Stimulated activated CD8-positive, alpha-beta memory T cell treated with anti-CD3 and anti-CD28 coated beads, Interleukin-7, amount 100 ng/mL, for 4 hours (primary cell): ENCODE measurements around the gene ALPI.
"Not testable (repeated sequence)": the region's sequence is repeated elsewhere in the genome, so short reads cannot be mapped to it uniquely, and the experiment has no call there.

Experiments
- DNase-seq, 2 donors: peaks; one replicate each; pipeline ENCODE4 v3.0.0-alpha.2; 2020; ENCODE audit warnings: low read depth in 2 of 2

ALPI gene

DNA sequence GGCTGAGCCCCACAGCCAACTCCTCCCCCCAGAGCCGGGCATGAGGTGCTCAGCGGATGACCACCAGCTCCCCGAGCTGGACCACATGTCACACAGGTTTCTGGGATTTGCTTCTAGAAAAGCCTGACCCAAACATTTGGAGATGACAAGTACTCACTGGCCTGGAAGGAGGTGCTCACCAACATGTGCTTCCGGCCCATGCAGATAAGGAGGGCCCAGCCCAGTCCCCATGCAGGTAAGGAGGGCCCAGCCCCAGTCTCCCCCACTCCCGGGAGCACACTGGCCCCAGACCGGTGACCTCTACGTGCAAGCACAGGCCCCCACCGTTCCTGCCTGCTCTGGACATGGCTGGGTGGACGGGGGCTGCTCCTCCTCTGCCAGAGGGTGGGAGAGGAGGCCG, 14.0 kb upstream of the ALPI start:
- not testable (repeated sequence) for DNase-seq

DNA sequence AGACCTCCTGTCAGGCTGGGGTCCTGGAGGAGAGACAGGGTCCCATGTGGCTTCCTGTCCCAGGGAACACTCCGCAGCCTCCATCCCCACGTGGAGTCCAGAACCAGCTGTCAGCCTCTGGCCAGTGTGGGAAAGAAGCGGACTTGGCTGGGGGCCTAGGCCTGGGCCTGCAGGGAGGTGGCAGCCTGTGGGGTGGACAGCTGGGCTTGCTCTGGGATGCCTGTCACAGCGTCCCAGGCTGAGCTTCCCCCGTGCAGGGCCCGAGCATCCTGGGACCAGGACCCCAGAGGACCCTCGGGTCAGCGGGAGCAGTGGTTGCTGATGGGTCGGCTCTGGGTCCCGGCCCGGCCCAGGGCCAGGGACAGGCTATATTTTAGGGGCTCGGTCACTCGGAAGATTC, 13.5 kb upstream of the ALPI start:
- not testable (repeated sequence) for DNase-seq

DNA sequence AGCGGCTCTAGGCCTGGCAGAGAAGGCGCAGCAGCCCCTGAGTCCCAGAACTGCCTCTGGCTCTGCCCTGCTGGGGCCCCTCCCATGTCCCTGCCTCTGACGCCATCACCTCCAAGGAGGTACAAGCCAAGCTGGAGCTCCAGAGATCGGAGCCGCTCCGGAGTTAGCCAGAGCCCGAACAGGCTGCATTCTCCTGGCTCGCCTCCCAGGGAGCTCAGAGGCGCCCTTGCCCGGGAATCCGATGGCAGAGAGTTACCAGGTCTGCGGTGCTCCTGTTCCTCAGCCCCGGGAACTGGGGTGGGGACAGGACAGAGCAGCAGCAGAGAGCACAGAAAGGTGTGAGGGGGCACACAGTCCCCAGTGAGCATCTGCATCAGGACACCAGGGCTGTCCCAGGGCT, 12.9 kb upstream of the ALPI start:
- not testable (repeated sequence) for DNase-seq

DNA sequence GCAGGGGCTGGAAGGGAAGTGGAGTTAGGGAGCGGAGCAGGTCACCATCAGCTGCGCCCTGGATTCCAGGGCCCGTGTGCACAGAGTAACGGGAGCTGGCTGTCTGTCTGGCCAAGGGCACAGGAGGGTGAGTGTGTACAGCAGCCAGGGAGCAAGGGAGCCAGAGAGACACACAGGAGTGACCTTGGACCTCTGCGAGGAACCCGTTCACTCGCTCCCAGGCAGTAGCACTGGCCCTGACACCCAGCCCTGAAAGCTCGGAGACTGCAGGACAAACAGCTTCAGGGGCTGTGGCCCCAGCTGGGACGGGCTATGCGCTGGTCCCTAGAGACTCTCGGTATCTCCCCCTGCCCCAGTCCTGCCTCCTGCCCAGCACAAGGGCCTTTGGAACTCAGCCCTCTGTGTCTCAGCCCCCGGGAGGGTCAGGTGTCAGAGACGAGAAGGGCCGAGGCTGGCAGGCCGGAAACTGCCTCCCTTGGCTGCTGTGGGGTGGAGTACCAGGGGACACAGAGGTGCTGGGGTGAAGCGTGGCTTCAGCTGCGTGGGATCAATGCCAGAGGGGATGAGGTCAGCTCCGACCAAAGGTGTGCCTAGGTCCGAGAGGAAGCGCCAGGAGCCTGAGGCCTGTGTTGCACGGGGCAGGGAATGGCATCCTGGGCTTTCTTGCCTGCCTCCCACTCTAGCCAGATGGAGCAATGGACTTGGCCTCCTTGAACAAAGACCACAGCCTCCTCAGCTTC, 12.1 kb upstream of the ALPI start:
- DNase-seq = not testable (repeated sequence)

DNA sequence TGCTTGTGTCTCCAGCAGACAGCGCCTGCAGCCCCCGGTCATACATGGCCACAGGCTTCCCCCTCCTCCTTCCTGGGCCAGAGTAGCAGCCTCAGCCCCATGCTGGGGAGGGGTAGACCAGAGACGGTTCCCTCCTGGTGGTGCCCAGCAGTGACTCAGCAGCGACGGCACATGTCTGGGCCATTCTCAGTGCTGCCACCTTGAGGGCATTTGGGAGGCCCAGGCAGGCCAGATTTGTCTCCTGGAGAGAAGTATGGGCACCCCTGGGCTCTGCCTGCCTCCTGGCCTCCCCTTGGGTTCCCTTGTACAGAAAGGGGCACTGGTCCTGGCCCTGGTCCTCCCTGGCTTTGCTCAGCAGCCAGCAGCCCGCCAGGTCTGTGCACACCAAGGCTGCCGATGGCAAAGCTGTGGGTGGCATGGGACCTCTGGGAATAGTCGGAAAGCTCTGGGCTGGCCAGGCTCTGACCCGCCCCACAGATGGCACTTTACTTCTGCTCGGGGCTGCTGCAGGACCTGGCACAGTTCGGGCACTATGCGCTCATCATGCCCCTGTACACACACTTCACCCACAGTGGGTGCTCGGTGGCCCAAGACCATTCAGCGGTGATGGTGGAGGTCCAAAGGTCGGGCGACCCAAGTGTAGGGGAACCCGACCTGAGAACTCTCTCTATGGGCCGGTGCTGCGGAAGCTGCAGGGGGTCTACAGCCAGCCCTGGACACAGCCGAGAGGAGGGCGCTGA, 11.4 kb upstream of the ALPI start:
- peak; percentile 14 to 40 for DNase-seq

DNA sequence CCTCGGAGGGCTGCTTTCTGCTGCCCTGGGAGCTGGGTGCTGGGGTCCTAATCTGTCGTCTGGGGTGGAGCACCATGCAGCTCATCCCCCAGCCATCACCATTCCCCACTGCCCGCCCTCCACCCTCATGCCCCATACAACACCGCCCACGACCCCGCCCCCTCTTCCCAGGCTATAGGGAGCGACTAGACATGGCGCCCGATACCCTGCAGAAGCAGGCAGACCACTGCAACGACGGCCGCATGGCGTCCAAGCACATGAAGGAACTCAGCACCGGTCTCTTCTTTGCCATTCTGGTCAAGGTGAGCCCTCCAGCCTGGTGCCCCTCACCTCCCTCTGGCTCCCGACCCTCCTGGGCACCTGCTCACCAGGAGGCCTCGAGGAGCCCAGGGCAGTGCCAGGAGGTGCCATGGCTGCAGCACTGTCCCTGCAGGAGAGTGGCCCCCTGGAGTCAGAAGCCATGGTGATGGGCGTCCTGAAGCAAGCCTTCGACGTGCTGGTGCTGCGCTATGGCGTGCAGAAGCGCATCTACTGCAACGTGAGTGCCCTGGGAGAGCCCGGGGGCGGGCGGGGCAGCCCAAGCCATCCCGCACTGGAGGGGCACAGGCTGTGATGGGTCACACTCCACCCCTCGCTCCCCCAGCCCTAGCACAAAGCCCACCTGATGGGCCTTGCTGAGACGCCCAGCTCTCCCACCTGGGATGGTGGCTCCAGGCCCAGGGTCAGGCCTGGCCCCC, 10.6 kb upstream of the ALPI start:
- not testable (repeated sequence) for DNase-seq

DNA sequence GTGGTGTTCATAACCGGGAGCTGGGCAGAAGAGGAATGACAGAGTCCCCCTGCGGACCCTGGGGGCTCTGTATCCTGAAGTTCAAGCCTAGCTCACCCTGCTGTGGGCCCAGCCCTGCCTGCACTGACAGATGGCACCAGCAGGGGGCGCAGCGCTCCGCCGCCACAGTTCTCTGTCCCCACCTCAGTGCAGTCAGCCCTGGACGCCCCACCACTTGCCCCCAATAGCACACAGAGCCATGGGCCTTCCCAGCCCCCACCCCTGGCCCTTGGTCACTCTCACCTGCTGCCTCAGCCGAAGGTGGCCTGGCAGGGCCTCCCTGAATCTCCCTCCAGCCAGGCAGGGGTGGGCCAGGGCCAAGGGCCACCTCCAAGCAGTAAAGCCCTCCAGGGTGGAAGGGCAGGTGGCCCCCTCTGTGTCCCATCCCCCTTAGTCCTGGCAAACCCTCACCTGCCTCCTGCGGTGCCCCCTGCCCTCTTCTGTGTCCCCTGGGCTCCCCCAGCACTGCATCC, 9.6 kb upstream of the ALPI start:
- DNase-seq = not testable (repeated sequence)

DNA sequence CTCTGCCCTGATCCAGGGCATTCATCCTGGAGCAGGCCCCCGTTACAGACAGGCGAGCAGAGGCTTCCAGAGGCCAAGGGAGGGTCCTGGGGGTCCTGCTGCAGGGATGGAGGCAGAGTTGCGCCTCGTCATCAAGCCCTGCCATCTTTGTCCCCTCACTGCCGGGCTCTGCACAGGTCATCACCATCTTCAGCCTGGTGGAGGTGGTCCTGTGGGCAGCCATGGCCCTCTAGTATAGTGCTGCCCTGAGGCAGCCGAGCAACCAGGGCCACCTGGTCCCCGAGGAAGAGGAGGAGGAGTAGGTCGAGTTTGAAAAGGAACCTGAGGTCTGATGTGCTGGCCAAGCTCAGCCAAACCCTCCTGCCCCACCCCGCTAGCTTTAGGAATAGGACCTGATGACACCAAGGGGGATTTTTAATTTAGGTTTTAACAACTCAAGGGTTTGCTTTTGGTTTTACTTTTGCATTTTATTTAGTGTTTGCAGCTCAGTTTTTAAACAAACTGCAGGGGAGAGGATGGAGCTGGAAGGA, 8.8 kb upstream of the ALPI start:
- no peak for DNase-seq

DNA sequence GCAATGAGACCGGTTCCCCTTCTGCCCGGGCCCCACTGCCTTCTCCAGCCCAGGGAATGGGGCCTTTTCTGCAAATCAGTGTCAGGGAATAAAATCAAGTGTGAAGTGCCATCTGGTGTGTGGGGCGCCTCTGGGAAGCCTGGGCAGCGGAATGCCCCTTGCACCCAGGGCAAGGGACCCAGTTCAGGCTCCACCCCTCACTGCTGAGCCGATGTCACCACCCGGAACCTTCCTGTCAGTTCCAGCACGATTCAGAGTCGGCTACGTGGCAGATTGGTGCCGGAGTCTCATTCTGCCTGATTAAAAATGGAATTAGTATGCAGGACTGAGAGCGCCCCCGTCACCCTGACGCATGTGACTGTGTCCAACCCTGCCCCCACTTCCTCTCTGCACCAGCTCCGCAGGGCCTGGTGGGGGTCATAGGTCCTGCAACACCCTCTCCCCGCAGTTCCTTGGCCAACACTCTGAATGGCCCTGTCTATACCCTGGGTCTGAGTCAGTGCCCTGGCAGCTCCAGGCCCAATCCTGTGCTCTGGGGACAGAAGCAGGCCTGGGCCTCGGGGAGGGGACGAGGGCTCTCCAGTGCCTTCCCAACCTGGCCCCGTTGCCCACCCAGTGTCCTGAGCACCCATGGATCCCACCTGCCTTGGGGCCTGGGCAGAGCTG, 8.2 kb upstream of the ALPI start:
- DNase-seq = no peak

DNA sequence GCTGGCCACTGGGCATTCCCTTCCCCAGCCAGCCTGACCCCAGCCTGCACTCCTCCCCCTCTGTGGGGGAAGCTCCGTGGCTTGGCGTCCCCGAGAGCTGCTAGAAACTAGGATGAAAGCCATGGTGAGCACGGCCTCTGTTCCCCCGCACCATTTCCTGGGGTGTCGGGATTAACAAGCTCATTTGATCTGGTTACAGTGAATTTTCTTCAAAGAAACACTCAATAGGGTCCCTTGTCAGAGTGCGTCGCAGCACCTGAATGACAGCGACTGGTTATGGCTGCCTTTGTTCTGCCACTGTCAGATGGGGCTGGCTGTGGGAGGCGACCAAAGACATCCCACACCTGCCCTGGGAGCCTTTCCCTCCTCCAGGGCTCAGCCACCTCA, 7.7 kb upstream of the ALPI start:
- DNase-seq = no peak

DNA sequence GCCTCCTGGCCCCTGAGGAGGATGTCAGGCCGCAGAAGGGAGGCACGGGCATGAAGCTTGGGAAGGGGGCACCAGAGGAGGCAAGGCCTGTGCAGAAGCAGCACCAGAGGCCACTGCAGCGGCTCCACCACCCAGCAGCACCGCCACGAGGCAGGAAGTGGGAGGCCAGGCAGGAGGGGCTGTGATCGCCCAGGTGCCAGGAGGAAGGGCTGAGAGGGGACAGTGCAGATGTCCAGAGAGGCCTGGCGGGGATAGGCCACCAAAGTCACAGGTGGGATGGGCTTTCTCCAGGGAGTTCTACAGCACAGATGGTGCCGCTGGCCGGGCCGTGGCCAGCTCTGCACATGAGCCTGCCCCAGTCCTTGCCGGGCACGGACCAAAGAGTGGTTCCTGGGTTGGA, 6.0 kb upstream of the ALPI start:
- DNase-seq = no peak

DNA sequence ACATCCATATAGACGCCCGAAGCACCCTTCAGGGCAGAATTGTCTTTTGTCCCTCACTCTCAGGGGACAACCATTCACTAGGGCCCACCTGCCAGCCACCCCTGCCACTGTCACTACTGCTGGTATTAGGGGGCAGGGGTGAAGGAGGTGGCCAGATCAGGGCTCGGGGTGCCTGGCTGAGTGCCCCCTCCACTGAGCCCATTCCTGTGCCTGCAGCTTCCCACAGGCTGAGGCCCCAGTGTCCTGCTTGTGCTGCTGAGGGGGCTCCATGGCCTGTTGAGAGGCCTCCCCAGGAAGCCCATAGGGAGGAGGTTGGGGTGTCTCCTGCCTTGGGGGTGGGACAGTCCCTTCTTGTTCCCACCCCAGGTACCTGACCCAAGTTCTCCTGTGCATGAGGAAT, 4.3 kb upstream of the ALPI start:
- DNase-seq = not testable (repeated sequence)

DNA sequence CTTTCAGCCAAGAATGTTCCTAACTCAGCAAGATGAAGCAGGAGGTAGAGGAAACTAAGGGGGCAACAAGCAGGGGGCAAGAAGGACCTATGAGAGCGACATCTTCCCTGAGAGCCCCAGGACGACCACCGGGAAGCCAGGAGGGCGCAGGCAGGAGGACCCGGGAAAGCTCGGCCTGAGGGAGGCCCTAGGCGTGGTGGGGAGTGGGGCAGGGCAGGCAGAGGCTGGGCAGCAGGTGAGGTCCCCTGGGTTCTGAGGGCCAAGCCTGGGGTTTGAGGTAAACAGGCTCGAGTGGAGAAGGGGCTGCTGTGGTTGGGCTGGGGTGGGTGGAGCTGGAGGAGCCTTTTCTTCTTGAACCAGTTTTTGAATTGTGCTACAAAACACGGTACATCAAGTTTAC, 1.3 kb upstream of the ALPI start:
- DNase-seq = no peak

DNA sequence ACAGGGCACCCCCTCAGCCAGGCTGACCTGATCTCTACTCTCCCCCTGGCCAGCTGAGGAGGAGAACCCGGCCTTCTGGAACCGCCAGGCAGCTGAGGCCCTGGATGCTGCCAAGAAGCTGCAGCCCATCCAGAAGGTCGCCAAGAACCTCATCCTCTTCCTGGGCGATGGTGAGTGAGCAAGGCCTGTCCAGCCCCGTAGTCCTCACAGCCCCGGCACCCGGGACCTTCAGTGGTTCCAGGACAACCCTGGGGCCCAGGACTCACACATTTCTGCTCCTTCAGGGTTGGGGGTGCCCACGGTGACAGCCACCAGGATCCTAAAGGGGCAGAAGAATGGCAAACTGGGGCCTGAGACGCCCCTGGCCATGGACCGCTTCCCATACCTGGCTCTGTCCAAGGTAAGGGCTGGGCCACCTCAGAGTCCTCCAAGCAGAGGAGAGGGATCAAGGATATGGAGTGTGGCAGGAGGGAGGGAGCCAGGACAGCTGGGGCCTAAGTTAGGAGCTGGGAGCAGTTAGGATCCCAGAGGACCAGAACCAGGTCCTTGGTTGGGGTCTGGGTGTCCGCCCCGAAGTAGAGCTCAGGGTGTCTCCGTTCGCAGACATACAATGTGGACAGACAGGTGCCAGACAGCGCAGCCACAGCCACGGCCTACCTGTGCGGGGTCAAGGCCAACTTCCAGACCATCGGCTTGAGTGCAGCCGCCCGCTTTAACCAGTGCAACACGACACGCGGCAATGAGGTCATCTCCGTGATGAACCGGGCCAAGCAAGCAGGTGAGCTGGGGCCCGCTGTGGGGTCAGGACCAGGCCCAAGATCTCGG, 555 bp downstream of the ALPI start:
- no peak for DNase-seq

DNA sequence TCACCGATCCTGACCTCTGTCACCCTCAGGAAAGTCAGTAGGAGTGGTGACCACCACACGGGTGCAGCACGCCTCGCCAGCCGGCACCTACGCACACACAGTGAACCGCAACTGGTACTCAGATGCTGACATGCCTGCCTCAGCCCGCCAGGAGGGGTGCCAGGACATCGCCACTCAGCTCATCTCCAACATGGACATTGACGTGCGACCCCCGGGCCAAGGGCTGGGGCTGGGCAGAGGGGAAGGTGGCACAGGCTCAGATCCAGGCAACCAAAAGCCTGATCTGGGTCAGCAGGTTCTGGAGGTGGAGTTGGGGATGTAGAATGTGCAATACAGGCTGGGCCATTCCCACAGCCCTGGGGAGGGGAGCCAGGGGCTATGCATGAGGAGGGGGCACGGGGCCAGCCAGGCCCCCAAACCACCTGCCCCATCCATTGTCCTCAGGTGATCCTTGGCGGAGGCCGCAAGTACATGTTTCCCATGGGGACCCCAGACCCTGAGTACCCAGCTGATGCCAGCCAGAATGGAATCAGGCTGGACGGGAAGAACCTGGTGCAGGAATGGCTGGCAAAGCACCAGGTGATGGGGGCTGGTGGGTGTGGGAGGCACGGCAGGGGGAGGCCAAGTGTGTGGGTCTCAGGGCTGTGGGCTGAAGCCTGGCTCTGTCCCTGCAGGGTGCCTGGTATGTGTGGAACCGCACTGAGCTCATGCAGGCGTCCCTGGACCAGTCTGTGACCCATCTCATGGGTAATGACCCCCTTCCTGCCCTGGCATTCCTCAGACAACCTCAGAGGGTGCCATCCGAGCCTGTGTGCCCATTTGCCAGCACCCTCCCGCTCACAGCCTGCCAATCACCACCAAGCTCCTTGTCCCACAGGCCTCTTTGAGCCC, 1.4 kb downstream of the ALPI start:
- no peak for DNase-seq

DNA sequence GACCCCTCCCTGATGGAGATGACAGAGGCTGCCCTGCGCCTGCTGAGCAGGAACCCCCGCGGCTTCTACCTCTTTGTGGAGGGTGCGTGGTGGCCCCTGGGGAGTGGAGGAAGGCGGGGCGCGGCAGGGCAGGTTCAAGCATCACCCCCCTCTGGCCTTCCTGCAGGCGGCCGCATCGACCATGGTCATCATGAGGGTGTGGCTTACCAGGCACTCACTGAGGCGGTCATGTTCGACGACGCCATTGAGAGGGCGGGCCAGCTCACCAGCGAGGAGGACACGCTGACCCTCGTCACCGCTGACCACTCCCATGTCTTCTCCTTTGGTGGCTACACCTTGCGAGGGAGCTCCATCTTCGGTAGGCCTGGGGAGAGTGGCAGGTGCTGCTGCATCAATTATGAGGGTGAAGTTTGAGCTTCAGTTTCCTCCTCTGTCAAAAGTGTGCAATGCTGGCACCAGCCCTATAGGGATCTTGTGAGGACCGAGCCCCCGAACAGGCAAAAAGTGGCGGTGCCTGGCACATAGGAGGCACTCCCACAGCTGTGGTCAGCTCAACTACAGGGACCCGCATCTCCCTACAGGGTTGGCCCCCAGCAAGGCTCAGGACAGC, 2.2 kb downstream of the ALPI start:
- no peak for DNase-seq

DNA sequence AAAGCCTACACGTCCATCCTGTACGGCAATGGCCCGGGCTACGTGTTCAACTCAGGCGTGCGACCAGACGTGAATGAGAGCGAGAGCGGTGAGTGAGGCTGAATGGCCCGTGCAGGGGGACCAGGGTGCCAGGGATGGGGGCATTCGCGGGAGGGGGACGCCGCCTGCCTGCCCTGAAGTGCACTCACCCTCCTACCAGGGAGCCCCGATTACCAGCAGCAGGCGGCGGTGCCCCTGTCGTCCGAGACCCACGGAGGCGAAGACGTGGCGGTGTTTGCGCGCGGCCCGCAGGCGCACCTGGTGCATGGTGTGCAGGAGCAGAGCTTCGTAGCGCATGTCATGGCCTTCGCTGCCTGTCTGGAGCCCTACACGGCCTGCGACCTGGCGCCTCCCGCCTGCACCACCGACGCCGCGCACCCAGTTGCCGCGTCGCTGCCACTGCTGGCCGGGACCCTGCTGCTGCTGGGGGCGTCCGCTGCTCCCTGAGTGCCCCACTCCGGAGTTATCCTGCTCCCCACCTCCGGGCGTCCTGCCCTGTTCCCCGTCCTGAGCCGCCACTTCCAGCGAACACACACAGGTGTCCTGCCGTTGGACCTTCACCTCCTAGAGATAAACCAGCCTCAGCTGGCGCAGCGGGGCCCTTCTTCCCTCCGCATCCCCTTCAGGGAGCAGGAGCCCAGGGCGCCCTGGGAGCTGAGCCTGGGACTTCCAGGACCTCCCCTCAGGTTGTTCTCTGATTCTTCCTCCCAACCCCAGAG, 2.9 kb downstream of the ALPI start:
- DNase-seq = no peak

DNA sequence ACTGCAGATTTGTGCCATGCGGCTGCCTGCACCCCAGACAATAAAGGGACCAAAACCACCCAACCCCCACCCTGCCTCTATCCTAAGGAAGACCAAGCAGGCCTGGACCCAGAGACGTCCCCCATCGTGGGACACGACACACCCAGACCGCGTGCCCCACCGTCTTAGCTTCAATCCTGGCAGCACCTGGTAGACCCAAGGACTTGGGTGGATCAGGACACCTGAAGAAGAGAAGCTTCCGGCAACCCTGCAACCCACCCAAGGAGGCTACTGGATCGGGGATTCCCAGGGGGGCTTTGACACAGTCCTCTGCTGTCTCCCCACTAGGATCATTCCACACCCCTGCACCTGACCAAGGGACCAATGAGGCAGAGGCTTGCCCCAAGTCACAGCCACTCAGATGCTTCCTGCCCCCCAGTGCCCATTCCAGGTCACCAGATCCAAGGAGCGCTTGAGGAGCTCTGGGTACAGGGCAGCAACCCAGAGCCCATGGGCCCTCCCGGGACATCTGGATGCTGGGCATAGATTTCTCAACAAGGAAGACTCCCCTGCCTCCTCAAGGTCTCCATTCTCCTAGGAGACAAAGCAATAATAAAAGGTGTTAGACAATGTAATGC, 3.6 kb downstream of the ALPI start:
- DNase-seq = no peak
